Measurements from ENCODE around the gene CADM1. TPM values are rescaled to one million over a fixed set of nuclear protein-coding genes. Genes with fewer than 3 reads are reported as not detected.
A peak's percentile ranks its signal among the peaks of the same experiment; 100 is the strongest.

Gene CADM1
- total RNA-seq, 1 donor from 2014 or later: 41.7 TPM

- Histone ChIP-seq H3K36me3 (ENCODE audit: control insufficient read depth, insufficient read depth, low read length) (no peaks in the 10 kb centered on the region), H3K4me3 (ENCODE audit: low read depth, low read length) (no peak overlapping the region), H3K27me3 (ENCODE audit: control insufficient read depth, insufficient read depth, low read length) (no peaks in the 10 kb centered on the region)
- no peak for DNase-seq (ENCODE audit: low read depth)
- TF ChIP-seq, protein P1, sequence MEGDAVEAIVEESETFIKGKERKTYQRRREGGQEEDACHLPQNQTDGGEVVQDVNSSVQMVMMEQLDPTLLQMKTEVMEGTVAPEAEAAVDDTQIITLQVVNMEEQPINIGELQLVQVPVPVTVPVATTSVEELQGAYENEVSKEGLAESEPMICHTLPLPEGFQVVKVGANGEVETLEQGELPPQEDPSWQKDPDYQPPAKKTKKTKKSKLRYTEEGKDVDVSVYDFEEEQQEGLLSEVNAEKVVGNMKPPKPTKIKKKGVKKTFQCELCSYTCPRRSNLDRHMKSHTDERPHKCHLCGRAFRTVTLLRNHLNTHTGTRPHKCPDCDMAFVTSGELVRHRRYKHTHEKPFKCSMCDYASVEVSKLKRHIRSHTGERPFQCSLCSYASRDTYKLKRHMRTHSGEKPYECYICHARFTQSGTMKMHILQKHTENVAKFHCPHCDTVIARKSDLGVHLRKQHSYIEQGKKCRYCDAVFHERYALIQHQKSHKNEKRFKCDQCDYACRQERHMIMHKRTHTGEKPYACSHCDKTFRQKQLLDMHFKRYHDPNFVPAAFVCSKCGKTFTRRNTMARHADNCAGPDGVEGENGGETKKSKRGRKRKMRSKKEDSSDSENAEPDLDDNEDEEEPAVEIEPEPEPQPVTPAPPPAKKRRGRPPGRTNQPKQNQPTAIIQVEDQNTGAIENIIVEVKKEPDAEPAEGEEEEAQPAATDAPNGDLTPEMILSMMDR (IDR thresholded peaks at IDR 0.05; ENCODE audit: insufficient read depth, low read length, poor library complexity, severe bottlenecking): no peak
These were observed 56.8 kb downstream of the CADM1 start for GRCh38 chr11:115447273-115447864.

DNA sequence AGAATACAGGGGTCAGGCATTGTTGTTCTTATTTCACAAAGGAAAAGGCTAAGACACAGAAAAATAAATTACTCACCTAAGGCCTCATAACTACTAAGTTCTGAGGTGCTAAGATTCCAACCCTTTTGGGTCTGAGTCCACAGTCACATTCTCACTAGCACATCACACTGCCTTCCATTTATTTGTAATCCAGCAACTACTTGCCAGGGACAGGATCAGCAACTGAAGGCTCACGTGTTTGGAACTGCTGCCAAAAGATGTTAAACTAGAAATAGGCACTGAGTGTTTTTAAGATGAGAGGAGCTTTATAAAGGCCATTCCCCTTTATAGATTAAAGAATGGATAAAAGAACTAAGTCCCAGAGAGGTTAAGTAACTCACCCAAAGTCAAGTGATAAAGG lies 58.0 kb downstream of the CADM1 start:
- TF ChIP-seq, protein P1 (IDR thresholded peaks at IDR 0.05; ENCODE audit: insufficient read depth, low read length, poor library complexity, severe bottlenecking): no peak
- Histone ChIP-seq H3K27me3 (ENCODE audit: control insufficient read depth, insufficient read depth, low read length) (no peaks in the 10 kb centered on the region), H3K4me3 (ENCODE audit: low read depth, low read length) (no peak overlapping the region), H3K36me3 (ENCODE audit: control insufficient read depth, insufficient read depth, low read length) (no peaks in the 10 kb centered on the region)
- DNase-seq (ENCODE audit: low read depth): no peak

GRCh38 chr11:115444542-115444941 lies 59.7 kb downstream of the CADM1 start:
- H3K4me3 ChIP-seq (ENCODE audit: low read depth, low read length): no peak overlapping the region
- no peaks in the 10 kb centered on the region for H3K36me3 ChIP-seq (ENCODE audit: control insufficient read depth, insufficient read depth, low read length)
- TF ChIP-seq, protein P1 (IDR thresholded peaks at IDR 0.05; ENCODE audit: insufficient read depth, low read length, poor library complexity, severe bottlenecking): no peak
- no peaks in the 10 kb centered on the region for H3K27me3 ChIP-seq (ENCODE audit: control insufficient read depth, insufficient read depth, low read length)
- no peak for DNase-seq (ENCODE audit: low read depth)

DNA sequence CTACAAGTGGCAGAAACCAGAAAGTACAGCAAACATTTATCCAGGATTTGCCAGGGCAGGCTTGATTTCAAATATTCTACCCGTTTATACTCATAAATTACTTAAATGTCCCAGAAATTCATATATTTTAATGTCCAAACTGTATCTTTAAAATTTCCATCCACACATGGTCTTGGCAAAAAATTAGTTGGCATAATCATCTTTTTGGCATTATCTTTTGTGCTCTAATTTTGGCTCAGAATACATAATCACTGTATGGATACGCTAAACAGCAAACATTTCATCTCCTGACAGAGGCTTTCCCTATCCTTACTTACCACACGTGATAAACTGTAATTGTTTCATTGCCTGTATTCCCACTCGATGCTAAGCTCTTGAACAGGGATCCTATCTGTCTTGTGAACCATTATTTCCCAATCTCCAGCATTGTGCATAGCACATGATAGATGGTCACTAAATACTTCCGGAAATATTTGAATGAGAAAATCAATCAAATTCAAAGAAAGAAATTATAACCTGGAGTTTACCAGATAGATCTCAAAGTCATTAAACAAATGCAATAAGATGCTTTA lies 64.2 kb downstream of the CADM1 start:
- TF ChIP-seq, protein P1 (IDR thresholded peaks at IDR 0.05; ENCODE audit: insufficient read depth, low read length, poor library complexity, severe bottlenecking): no peak
- H3K27me3 ChIP-seq (ENCODE audit: control insufficient read depth, insufficient read depth, low read length): no peaks in the 10 kb centered on the region

GRCh38 chr11:115439385-115439784 lies 64.8 kb downstream of the CADM1 start:
- Histone ChIP-seq H3K36me3 (ENCODE audit: control insufficient read depth, insufficient read depth, low read length) (no peaks in the 10 kb centered on the region), H3K27me3 (ENCODE audit: control insufficient read depth, insufficient read depth, low read length) (no peaks in the 10 kb centered on the region), H3K4me3 (ENCODE audit: low read depth, low read length) (no peak overlapping the region)
- TF ChIP-seq, protein P1 (IDR thresholded peaks at IDR 0.05; ENCODE audit: insufficient read depth, low read length, poor library complexity, severe bottlenecking): no peak
- DNase-seq (ENCODE audit: low read depth): peak; percentile 55

More for the DNA sequence above, 64.2 kb downstream of the CADM1 start:
- no peak for DNase-seq (ENCODE audit: low read depth)
- Histone ChIP-seq H3K4me3 (ENCODE audit: low read depth, low read length) (no peak overlapping the region), H3K36me3 (ENCODE audit: control insufficient read depth, insufficient read depth, low read length) (no peaks in the 10 kb centered on the region)
